GM19324 (cell line): ENCODE data around the gene MUC2.

Source experiments
- ATAC-seq: cut with Tn5 transposase; IDR thresholded peaks from one replicate; pipeline ENCODE4 v1.9.1; 2021; ENCODE audit warnings: mild to moderate bottlenecking, moderate library complexity; ENCODE audit not compliant: unreplicated experiment, low FRiP score

The MUC2 gene

DNA sequence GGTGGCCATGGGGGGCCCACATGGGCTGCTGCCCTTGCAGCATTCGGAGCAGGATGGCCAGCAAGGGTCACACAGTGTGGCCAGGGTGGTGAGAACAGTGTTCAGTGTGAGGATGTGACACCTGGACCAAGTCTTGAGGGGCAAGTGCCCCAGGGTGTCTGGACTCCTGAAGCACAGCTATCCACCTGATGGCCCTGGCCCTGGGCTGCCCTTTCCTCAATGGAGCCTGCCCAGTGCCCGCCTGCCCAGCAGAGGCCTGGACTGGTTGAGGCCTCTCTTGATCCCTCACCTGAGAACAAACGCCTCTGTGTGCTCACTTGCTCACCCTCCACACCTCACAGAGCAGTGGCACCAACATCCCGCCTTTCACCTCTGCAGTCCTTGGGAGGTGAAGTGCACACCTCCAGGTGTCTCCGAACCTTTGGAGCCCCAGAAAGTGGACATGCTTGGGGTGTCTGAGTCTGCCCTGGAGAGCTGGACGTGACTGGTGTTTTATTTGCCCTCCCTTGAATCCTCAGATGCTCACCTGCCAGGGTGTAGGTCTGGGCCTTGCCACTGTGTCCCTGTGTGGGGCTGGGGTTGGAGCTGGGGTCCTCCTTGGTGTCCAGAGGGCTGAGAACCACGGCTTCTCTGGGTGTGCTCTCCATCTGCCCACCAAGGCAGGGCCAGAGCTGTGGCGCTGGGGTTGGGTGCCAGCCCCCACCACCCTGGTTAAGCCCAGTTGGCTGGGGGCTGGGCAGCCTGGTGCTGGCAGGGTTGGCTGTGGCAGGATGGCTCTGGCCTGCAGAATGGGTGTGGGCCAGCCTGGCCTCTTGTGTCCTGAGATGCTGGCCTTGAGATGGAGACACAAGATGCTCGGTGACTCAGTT lies 3.8 kb upstream of the MUC2 start:
- ATAC-seq: no peak

DNA sequence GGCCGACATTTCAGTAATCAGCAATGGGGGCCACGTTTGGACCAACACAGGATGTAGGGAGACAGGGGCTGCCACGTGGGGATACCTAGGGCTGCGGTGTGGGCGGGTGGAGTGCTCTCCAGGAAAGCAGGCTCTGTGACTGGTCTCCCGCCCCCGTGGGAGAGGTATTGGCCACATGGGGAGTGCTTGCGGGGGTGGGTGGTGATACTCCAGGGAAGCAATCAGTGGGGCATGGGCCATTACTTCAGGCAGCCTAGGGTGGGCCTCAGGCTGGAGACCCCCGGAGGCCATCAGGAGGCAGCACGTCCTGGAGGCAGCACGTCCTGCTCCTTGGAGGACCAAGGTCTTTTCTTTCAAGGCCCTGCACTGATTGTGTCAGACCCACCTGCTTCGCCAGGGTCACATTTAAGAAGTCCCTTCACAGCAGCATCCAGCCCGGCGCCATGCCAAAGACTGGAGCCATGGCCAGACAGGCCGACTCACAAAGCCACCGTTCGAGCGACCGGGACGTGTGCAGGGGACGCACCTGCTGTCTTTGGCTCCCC lies 3.0 kb upstream of the MUC2 start:
- ATAC-seq: no peak

DNA sequence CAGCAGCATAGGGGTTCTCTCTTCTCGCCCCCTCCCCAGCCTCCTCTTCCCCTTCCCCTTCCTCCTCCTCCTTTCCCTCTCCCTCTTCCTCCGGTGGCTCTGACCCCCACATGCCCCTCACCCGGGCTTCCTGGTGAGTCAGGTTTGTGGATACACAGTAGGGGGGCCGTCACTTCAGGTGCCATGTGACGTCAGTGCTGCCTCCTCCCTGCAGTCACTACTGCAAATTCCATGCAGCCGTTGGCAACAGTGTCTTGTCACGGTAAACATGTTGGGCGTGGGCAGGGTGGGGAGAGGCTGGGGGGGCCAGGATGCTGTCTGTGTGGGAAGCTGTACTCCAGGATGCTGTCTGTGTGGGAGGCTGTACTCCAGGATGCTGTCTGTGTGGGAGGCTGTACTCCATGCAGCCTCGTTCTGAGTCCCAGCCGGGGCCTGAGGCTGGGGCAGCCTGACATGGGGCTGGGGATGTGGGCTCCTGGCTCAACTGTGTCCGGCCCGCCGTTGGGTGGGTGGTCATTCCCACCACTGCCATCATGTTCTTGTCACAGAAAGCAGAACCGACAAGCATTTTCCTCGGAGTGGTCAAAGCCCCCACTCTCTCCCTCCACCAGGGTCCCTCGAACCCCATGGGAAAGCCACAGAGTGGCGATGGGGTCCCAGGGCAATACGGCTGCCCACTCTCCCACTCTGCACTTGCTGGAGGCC lies 2.4 kb upstream of the MUC2 start:
- no peak for ATAC-seq

DNA sequence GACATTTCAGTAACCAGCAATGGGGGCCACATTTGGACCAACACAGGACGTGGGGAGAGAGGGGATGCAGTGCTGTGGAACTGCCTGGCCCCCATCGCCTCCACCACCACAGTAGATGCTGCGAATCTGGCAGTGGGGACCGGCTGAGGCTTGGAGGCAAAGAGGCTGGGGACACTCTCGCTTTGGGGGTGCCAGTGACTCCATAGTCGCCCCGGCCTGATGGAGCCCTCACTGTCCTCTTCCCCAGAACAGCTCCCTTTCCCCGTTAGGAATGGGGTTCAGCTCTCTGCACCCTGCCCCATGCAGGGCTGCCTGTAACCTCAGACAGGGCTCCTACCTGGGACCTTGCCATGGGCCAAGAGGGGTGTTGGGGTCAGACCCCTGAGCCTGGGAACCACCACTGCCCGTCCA lies 1.8 kb upstream of the MUC2 start:
- ATAC-seq: no peak

DNA sequence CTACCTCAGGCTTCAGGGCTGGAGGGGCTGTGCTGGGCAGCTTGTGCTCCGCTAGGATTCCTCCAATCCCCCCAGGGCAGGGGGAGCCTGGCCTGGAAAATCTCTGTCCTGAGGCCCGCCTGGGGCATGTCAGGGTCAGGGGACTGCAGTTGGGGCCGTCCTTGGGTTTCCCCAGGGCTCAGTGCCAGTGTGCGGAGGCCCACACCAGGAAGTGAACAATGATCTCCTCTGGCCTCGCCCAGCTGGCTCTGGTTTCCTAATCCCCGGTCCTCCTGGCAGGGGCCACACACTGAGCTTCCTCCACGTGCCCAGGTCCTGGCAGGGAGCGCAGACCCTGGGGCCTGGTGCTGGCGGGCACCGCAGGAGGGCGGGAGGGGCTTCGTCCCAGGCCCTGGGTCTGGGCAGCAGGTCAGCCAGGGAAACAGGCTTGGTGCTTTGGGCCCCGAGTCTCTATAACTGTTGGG lies 1.4 kb upstream of the MUC2 start:
- no peak for ATAC-seq

DNA sequence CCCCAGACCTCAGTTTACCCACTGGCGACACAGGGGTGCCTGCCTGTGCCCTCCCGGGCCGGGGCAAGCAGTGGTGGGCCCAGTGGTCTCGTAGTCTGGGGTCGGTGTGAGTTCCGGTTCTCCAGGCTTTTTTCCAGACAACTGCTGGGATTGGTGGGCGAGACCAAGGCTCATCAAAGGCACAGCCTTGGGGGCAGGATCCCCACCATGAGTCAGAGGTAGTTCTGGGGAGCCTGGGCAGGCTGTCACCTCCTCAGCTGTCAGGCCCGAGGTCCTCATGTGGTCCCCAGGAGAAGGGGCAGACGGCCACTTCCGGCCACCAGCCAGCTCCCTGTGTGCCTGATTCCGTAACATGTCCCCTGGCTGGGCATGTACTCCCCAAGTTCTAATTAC lies 827 bp upstream of the MUC2 start:
- ATAC-seq: no peak

DNA sequence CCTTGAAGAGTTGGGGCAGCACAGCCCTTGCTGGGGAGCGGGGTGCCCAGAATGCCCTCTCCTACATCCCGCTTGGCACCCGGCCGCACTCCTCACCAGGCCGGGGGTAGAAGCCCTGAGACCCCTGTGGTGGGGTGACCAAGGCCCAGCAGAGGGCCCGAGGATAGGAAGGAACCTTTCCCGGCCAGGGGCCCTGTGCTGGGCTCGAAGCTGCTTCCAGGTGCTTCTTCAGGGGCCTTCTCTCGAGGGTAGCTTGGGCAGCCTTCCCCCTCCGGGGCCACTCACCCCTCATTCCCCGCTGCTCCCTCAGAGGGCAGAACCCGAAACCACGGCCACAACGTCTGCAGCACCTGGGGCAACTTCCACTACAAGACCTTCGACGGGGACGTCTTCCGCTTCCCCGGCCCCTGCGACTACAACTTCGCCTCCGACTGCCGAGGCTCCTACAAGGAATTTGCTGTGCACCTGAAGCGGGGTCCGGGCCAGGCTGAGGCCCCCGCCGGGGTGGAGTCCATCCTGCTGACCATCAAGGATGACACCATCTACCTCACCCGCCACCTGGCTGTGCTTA lies 752 bp downstream of the MUC2 start:
- ATAC-seq: no peak

DNA sequence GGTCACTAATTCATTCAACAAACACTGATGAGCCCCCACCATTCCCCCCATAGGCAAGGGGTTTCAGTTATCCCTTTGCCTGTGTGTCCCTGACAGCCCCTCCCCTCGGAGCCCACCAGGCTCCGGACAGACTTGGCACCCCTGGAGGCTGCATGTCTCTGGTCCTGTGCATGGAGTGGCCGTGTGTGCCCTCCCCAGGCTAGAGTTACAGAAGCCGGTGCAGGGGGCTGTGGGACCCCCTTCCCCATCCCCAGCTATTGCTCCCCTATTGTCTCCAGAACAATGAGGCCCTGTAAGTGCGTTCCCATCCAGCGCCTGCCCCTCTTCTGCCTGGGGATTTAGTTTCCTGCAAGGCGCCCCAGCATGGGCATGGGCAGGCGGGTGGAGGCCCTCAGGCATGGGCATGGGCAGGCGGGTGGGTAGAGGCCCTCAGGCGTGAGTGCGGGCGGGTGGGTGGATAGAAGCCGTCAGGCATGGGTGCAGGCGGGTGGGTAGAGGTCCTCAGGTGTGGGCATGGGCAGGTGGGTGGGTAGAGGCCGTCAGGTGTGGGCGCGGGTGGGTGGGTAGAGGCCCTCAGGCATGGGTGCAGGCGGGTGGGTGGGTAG lies 1.5 kb downstream of the MUC2 start:
- no peak for ATAC-seq

DNA sequence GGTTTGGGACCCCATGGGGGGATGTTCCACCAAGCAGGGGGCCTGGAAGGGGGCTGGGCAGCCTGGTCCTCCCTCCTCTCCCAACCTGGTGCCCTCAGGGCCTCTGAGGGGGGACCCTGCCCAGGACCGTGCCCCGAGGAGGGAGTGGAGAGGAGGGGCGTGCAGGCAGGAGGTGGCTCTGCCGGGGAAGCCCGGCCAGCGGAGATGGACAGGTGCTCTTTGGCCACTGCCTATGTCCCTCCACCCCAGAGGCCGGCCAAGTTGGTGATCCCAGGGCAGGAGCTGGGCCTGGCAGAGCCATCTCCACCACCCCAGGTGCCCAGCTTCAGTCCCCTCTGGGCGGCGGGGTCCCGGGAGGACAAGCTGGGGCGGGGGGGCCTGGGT lies 2.4 kb downstream of the MUC2 start:
- ATAC-seq: no peak

DNA sequence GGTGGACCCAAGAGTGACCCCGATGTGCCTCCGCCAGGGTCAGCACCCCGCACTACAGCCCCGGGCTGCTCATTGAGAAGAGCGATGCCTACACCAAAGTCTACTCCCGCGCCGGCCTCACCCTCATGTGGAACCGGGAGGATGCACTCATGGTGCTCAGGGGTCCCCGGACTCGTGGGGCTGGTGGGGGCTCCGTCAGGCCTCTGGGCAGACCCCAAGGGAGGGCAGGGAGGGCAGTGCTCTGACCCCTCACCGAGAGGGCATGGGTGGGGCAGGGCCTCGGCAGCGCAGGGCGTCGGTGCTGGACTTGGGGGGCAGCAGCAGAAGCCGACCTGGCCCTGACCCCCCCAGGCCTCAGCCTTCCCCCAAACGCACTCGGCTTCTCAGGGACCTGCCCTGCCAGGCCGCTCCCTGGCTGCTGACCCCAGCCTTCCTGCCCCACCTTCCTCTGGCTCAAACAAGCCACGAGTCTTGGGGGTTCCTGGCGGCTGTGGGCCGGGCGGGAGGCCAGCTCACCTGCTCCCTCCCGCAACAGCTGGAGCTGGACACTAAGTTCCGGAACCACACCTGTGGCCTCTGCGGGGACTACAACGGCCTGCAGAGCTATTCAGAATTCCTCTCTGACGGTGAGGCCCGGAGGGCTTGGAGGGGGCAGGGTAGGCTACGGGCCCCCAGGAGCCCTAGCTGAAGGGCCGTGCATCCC lies 2.9 kb downstream of the MUC2 start:
- ATAC-seq: no peak

DNA sequence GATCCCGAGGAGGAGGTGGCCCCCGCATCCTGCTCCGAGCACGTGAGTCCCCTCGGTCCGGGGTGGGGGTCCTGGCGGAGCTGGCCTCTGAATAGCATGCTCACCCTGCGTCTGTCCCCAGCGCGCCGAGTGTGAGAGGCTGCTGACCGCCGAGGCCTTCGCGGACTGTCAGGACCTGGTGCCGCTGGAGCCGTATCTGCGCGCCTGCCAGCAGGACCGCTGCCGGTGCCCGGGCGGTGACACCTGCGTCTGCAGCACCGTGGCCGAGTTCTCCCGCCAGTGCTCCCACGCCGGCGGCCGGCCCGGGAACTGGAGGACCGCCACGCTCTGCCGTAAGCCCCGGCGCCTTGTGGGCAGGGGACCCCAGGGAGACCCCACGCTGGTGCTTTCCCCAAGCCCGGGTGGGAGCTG lies 3.5 kb downstream of the MUC2 start:
- no peak for ATAC-seq

DNA sequence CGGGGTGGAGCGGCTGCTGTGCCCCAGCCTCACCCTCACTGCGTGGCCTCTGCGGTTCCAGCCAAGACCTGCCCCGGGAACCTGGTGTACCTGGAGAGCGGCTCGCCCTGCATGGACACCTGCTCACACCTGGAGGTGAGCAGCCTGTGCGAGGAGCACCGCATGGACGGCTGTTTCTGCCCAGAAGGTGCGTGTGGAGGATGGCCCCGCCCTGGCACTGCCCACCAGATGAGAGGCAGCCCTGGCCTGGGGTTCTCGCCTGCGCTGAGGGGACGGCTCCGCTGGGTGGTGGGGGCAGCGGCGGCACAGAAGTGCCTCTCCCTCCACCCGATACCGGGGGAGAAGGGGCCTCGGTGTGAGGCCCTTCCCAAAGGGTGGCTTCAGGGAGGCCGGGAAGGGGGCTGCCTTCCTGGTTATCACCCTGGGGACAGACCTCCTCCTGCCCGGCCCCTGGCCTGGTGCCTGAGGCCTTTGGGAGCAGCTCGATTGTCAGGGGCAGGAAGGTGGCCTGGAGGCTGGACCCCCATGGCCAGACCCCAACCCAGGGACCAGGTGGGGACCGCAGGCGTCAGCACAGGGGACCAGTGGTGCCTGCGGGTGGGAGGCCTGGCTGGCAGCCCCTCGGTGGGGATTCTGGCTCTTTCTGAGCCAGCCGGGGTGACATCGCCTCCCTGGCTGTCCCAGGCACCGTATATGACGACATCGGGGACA lies 7.1 kb downstream of the MUC2 start:
- ATAC-seq: no peak

DNA sequence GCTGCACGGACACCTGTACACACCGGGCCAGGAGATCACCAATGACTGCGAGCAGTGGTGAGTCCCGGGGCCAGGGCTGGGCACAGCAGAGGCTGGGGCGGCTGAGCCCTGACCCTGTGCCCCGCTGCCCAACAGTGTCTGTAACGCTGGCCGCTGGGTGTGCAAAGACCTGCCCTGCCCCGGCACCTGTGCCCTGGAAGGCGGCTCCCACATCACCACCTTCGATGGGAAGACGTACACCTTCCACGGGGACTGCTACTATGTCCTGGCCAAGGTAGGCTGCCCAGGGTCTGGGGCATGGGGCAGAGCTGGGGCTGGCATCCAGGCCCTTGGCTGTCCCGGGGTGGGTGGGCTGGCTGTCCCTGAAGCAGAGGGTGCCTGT lies 7.7 kb downstream of the MUC2 start:
- ATAC-seq: no peak

DNA sequence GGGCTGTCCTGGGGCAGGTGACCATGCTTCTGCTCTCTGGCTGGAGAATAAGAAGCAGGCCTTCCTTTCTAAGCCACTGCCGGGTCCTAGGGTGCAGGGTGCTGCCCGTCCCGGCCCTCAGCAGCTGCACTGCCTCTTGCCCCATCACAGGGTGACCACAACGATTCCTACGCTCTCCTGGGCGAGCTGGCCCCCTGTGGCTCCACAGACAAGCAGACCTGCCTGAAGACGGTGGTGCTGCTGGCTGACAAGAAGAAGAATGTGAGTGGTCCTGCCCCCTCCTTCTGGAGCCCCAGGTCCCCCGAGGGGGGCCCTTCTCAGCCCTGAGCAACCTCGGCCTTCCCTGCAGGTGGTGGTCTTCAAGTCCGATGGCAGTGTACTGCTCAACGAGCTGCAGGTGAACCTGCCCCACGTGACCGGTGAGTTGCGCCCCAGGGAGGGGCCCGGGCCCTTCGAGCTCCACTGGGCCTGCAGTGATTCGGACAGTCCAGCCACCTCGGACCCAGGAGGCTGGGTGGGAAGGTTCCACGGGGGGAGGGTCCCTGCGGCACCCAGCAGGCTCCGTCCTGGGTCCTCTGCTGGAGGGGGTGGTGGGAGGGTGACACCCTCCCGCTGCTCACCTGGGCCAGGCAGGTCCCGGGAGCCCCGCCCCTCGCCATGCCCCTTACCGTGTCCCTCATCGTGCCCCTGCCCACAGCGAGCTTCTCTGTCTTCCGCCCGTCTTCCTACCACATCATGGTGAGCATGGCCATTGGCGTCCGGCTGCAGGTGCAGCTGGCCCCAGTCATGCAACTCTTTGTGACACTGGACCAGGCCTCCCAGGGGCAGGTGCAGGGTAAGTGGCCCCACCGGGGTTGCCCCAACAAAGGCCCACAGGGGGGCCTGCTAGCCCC lies 8.3 kb downstream of the MUC2 start:
- ATAC-seq: no peak

DNA sequence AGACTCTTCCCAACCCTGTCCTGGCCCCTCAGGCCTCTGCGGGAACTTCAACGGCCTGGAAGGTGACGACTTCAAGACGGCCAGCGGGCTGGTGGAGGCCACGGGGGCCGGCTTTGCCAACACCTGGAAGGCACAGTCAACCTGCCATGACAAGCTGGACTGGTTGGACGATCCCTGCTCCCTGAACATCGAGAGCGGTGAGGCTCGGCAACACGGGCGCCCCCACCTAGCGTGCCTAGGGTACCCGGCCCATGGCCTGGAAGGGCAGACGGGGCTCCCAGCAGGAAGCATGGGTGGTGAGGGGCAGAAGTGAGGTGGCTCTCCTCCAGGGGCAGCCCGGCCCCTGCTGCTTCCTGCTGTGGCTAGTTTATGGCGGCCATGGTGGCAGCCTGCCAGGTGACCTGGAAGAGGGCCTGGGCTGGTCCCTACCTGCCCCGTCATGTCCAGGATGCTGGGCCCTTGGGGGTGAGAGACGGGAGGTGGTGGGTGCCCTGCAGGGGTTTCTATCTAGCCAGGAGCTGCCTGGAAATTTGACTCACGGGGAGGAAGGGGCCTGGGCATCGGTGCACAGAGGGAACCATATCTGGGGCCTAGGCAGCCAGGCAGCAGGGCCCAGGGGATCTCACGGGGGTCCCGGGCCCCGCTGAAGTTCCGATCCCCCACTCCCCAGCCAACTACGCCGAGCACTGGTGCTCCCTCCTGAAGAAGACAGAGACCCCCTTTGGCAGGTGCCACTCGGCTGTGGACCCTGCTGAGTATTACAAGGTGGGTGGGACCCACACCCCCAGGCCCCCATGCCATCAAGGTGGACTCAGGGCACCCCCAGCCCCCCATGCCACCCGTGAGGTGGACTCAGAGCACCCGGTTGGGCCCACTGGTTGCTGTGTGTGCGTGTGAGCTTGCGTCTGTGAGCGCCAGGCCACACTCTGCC lies 9.2 kb downstream of the MUC2 start:
- ATAC-seq: no peak

DNA sequence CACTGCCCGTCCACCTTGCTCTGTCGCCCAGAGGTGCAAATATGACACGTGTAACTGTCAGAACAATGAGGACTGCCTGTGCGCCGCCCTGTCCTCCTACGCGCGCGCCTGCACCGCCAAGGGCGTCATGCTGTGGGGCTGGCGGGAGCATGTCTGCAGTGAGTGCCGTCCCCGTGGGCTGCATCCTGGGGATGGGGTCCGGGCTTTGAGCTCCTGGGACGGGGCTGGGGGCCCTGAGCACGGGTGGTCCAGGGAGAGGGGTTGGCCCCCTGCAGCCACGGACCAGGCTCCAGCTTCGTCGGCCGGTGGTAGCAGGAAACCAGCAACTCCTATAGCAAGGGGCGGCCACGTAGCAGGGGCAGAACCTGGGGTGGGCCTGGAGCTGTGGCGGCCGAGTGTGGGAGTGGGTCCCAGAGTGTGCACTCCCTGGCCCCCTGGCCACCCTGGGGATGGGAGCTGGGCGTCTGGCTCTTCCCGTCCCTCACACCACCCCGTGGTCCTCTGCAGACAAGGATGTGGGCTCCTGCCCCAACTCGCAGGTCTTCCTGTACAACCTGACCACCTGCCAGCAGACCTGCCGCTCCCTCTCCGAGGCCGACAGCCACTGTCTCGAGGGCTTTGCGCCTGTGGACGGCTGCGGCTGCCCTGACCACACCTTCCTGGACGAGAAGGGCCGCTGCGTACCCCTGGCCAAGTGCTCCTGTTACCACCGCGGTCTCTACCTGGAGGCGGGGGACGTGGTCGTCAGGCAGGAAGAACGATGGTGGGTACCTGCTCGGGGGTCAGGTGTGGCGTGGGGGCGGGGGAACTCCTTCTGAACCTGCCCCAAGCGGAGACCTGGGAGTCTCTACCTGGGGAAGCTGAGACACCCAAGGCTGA lies 10.1 kb downstream of the MUC2 start:
- ATAC-seq: no peak
